Measurements from ENCODE around the gene ISCU. TPM values are rescaled to one million over a fixed set of nuclear protein-coding genes. Genes with fewer than 3 reads are reported as not detected.
A peak's percentile ranks its signal among the peaks of the same experiment; 100 is the strongest.
"Not testable (repeated sequence)": the region's sequence is repeated elsewhere in the genome, so short reads cannot be mapped to it uniquely, and the experiment has no call there.

The ISCU gene
- total RNA-seq, 1 donor from 2014 or later: 131 TPM

DNA sequence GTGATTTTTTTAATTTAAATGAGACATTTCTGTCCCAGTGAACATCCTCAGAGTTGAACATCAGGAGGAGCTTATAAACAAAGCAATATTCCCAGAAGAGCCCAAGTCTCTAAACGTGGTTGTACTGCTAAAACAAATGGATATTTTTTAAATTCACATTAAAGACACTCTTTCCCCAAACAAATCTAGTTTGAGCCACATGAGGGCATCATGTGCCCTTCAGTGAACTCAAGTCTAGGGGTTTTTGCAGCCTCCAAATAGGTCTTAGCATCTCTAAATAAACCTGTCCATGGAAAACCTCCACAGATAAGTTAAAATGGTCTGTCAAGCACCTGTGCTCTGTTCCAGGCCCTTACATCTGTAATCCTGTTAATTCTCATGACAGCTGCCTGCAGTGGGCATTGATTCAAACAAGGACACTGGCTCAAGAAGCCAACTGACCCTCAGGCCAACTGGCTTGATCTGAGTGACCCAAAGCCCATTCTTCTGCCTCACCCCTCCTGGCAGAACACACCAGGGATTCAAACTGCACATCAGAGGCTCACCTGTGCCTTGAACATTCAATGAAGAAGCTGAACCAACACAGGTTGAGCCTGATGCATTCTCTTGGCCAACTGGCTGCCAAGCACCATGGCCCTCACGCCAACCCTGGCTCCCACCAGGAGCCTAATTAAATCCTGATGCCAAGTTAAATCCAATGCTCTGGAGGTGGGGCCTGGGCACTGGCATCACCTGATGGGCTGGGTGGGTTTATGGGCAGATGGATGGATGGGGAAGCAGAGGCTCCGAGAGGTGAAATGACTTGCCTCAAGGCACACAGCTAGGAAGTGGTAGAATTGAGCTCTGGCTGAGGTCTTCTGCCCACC is 8.6 kb downstream of the ISCU start:
- peak; percentile 40 for DNase-seq (ENCODE audit: low spot score)

DNA sequence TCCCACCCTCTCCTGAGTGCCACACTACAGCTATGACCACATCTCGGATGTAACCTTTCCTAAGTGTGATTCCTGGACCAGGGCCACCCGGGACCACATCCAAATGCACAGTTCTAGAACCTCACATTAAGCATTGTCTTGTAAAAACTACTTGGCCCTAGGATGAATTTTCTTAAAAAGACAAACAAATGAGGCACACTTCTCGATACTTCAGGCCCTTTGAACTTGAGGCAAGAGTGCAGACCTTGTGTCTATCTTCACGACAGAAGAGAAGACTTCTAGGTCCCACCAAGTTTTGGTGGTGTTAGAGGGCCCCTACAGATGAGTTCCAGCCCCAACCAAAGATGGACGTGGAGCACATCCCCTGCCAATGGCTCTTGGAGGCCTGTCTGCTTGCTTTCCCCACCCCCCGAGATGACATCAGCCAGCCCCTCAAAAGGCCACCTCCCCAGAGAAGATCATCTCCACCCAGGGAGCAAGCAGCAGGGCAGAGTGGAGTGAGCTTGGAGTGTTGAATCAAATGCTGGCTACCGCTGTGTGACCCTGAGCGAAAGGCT is 9.3 kb downstream of the ISCU start:
- peak; percentile 34 for DNase-seq (ENCODE audit: low spot score)

DNA sequence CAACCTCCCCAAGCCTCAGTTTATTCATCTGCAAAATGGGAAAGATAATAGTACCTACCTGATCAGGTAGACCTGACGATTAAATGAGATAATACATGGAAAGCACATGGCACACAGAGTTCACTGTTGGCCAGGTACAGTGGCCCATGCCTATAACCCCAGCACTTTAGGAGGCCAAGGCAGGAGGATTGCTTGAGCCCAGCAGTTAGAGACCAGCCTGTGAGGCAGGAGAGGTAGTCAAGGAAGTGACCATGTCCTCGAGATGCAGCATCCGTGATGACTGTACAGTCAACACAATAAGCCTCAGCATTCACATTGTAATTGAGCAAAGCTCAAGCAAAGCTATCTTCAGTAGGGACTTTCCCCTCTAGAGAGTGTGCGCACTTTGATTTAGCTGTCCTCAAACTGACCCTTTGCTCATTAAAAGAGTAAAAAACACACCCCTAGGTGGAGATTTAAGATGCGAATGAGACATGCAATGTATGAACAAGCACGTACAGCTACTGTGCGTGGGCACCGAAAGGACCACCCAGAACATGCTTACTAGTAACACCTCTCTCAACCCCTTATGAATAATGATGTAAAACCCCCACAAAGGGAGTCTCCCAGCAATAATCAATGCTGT is 9.9 kb downstream of the ISCU start:
- peak; percentile 9 for DNase-seq (ENCODE audit: low spot score)

DNA sequence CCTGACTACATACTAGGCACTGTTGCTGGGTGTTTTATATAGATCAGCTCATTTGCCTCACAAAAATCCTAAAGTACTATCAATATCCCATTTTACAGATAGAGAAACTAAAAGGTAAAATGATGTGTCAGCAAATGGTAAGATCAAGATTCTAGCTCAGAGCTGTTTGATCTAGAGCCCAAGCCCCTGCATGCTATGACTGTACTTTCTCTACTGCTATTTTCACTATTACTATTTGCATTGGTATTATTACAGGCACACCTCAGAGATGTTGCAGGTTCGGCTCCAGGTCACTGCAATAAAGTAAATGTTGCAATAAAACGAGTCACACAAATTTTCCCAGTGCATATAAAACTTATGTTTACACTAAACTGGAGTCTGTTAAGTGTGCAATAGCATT is 10.9 kb downstream of the ISCU start:
- DNase-seq (ENCODE audit: low spot score): peak; percentile 5

DNA sequence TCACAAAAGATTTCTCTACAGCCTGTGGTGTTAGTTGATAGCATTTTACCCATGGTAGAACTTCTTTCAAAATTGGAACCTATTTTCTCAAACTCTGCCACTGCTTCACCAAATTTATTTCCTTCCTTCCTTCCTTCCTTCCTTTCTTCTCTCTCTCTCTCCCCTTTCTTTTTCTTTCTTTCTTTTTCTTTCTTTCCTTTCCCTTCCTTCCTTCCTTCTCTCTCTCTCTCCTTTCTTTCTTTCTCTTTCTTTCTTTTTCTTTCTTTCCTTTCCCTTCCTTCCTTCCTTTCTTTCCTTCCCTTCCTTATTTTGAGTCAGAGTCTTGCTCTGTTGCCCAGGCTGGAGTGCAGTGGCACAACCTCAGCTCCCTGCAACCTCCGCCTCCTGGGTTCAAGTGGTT is 11.9 kb downstream of the ISCU start:
- not testable (repeated sequence) for DNase-seq (ENCODE audit: low spot score)

DNA sequence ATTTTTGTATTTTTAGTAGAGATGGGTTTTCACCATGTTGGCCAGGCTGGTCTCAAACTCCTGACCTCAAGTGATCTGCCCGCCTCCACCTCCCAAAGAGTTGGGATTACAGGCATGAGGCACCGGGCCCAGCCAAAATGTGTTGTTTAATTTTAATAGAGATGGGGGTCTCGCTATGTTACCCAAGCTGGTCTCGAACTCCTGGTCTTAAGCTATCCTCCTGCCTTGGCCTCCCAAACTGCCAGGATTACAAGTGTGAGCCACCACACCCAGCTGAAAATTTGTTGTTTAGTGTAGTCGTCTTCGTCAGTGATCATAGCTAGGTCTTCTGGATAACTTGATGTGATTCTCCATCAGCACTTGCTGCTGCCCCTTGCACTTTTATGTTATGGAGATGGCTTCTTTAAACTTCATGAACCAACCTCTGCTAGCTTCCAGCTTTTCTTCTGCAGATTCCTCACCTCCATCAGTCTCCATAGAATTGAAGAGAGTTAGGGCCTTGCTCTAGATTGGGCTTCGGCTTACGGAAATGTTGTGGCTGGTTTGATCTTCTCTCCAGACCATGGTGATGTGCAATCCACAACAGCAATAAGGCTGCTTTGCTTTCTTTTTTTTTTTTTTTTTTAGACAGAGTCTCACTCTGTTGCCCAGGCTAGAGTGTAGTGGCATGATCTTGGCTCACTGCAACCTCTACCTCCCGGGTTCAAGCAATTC is 13.0 kb downstream of the ISCU start:
- no peak for DNase-seq (ENCODE audit: low spot score)

DNA sequence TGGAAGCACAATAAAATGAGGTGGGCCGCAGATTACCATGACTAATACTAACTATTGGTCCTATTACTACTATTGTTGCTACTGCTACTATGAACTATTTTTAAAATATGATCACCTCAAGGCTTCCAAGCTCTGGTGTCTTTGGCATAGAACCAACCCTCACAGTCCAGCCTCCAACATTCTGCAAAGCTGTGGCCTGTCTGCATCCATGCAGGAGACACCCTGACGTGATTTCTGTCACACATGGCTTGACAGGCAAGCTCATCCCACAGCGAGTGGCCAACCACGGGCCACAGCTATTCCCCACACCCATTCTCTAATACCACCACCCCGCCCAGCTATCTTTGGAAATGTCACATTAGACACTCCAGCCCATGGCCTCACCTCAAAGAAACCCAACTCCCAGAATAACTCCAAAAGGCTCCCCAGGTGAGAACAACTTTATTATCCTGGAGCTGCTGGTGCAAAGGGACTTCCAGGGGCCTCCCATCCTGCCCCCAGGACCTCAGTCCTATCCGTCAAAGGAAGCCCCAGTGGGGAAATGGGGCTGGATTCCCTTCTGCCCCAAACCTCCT is 14.4 kb downstream of the ISCU start:
- DNase-seq (ENCODE audit: low spot score): no peak

DNA sequence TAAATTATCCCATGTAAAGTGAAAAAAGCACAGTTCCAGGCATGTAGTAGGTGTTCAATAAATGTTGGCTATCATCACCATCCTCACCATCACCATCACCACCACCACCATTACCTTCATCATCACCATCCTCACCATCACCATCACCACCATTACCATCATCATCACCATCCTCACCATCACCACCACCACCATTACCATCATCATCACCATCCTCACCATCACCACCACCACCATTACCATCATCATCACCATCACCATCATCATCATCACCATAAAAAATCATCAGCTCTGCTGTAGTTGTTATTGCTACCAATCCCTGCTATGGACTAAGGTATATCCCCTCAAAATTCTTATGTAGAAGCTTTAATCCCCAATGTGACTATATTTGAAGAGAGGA is 15.1 kb downstream of the ISCU start:
- no peak for DNase-seq (ENCODE audit: low spot score)

DNA sequence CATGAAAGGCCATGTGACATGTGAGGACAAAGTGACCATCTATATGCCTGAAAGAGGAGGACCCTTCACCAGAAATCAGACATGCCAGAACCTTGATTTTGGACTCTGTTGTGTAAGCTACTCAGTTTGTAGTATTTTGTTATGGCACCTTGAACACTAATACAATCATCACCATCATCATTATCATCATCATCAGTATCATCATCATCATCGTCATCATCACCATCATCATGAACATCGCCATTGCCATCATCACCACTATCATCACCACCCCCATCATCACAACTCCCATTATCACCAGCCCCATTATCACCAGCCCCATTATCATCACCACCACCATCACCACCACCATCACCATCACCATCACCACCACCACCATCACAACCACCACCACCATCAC is 15.9 kb downstream of the ISCU start:
- no peak for DNase-seq (ENCODE audit: low spot score)

DNA sequence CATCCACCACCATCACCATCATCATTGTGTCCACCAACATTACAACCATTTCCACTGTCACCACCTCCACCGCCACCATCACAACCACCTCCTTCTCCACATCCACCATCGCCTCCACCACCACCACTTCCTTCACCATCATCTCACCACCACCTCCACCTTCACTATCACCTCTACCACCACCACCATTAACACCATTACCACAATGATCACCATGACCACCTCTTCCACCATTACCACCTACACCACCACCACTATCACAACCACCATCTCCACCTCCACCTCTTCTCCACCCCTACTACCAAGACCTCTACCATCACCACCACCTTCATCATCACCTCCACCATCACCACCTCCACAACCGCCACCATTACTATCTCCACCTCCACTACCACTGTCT is 16.4 kb downstream of the ISCU start:
- DNase-seq (ENCODE audit: low spot score): no peak

DNA sequence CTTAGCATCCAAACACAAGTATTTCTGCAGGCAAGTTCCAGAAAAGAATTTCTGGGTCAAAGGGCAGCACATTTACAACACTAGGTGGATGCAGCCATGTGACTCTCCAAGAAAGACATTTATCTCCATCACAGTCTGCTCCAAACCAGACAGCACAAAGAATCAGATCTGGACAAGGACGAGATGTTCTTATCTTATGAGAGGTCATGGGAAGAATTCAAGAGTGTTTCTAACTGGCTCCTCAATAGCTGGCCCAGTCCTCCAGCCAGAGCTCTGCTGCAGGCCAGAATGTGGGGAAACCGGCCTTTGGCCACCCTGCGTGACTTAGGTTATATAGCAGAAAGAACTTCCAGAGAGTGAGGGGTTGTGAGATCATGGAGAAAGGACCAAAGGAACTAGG is 18.1 kb downstream of the ISCU start:
- DNase-seq (ENCODE audit: low spot score): no peak

DNA sequence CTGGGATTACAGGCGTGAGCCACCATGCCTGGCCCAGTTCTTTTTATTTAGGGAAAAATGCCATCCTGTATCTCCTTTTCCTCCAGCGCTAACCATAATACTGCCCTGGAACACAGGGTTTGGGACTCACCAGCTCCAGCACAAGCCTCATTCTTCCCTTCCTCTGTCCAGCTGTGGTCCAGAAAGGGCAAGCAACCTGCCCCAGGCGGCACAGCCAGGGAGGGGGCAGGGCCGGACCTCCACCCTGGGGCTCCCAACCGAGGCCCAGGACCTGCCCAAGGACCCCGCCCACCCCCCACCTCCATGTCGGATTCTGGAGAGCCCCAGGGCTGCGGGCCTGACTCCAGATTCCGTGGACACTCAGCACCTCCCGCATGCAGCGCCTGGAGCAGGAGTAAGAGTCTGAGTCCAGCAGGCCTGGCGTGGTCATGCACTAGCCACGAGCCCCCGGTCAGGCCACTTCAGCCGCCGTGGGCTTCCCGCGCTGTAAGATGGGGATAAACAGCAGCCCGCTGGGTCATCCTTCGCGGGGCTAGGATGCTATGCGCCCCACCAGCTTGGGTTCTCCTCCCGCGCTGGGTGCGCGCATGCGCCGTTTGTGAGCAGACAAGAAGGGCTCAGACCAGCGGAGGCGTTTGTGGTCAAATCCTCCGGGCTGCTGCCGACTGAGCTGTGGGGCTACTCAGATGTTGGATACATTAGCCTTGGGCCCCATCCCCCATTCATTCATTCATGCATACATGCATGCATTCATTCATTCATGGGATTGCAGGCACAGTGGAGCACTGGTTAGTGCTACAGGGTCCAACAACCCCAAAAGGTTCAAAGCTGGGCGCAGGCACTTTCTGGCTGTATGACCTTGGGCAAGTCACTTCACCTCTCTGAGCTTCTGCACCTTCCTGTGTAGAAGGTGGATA is 19.2 kb downstream of the ISCU start:
- no peak for DNase-seq (ENCODE audit: low spot score)

DNA sequence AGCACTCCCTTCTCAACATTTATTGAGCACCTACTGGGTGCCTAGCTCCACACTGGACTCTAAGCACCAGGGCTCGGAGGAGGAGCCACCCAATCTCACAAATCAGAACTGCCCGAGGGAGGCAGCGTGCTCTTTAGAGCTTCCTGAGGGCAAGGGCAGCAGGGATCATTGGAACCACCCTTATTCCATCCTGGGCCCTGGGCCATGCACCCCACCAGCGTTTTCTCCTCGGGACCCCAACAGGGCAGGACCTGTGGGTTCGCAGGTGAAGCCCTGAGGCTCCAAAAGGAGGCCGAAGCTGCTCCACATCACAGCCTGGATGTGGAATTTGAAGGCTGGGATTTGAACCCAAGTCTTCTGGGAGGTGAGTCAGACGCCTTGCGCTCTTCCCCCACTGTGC is 20.1 kb downstream of the ISCU start:
- no peak for DNase-seq (ENCODE audit: low spot score)

DNA sequence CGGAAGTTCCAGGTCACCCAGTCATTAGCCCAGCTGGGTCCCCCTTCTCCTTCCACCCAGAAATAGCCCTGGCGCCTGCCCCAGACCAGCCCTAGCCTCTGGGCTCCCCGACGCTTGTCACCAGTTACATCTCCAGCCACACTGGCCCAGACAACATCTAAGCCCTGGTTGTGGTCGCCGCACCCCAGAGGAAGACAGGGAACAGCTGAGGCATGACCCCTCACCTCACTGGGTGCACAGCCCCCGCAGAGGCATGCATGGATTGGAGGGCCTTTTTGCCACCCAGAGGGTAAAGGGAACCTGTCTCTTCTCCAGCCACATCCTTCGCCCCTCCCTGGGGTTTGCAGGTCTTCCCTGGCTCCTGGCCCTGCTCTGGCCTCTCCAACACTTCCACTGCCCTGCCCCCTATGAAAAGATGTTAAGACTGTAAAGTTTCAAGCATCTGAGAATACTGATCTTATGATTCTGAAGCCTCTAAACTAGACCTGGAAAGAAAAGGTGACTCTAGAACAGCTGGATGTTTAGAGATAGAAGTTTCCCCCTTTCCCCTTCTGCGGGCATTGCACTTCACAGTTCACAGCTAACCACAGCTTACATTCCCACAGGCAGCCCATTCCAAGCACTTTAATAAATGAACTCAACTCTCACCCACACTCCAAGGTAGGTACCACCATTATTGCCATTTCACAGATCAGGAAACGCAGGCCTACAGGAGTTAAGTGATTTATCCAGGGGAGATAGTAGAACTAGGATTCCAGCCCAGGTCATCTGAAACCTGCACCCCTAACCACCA is 20.8 kb downstream of the ISCU start:
- no peak for DNase-seq (ENCODE audit: low spot score)

DNA sequence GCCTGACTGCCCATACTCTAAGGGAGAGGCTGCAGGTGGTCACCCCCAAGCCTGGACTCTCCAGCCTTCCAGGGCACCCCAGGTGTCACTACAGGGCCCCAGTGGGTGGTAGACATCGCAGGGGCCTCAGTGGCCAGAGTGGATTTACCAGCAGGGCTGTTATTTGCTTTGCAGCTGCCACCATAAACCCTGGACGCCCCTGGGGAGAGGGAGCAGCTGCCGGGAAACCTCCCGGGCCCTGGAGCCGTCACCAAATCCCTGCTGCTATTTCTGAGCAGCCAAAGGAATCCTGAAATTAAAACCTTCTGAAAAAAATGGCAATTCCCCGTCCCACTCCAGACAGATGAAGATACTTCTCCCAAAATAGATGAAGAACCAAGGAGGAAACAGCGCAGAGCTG is 21.6 kb downstream of the ISCU start:
- DNase-seq (ENCODE audit: low spot score): no peak

DNA sequence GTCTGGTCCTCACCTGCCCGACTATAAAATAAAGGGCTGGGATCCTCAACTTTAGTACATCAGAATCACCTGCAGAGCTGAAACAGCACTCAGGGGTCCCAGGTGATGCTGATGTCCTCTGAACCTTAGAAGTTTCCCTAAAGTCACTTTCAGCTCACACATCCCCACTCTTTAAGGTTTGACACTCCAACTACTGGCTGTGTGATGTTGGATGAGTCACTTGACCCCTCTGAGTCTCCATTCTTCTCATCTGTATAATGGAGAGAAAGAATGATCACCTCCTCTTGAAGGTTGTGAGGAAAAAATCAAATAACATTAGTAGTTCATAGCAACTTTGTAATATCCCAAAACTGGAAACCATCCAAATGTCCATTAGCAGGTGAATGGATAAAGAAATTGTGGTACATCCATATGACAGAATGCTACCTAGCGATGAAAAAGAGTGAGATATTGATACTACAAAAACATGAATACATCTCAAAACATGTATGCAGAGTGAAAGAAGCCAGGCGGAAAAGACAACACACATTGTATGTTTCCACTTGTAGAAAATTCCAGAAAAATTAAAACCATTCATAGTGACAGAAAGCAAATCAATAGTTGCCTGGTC is 22.2 kb downstream of the ISCU start:
- DNase-seq (ENCODE audit: low spot score): no peak

DNA sequence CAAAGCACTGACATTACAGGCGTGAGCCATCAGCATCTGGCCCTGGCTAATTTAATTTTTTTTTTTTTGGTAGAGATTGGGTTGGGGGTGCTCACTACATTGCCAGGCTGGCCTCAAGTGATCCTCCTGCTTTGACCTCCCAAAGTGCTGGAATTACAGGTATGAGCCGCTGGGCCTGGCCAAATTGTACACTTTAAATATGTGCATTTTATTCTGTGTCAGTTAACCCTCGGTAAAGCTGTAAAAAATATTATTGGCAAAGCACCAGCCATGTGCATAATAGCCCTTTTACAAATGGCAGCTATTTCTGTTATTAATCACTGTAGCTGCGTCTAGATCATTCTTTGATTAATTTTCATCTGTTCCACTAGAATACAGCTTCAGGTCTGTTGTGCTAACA is 23.5 kb downstream of the ISCU start:
- no peak for DNase-seq (ENCODE audit: low spot score)

DNA sequence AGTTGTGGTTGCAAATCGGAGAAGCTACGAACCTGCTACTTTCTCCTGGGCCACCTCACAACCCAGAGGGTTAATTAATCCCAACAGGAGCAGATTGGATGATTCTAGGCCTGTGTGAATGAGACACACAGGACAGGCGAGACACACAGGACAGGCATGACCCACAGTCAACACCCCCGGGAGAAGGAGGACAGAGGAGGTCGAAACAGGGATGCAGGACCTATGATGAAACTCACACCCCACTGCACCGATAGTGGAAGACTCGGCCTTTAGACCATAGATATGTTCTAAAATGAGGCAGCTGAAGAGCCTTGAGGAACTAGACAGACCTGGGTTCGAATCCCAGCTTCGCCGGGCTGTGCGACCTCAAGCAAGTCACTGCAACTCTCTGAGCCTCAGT is 23.9 kb downstream of the ISCU start:
- no peak for DNase-seq (ENCODE audit: low spot score)

DNA sequence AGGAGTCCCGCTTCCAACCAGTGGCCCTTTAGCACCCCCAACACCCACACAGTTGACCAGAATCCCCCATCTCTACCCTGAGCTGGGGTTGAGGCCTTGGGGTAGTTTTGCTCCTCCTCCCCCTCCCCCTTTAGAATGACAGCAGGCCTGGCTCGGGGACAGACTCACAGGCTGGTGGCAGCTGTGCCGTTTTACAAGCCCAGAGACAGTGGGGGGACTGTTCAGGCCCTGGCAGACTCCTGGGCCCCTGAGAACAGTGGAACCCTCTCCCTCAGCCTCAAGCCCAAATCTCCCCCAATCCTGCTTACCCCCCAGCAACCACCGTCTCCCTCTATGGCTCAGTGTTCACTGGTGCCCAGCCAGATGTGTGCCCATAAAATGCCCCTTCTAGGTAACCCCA is 25.4 kb downstream of the ISCU start:
- no peak for DNase-seq (ENCODE audit: low spot score)
